ENCODE measurements around the gene ISYNA1. TPM values are rescaled to one million over a fixed set of nuclear protein-coding genes. Genes with fewer than 3 reads are reported as not detected.

Gene ISYNA1
- 5.1 and 6.3 TPM in 2 replicates for total RNA-seq

GRCh38 chr19:18437491-18438330, at the start of gene ISYNA1:
TSS of gene ISYNA1 (minus strand) at chr19:18438133. CDS start at chr19:18437979, 154 bp downstream.
- ATAC-seq (ENCODE audit: low read depth) (peak; percentile 14), DNase-seq (no peak)
- ChIA-PET POLR2A (interaction anchor here (0.5 to 1.1 kb wide), 7 partner anchors 10 to 482 kb away, joined by 3 to 8 read pairs (median 3); partner anchors contain the start of genes COPE, DDX49 and KXD1), CTCF (no interaction called here)
- no peak within 1 kb of the TSS for H3K27ac Mint-ChIP-seq
- peaks cover 39% of the 10 kb centered on the region for H3K4me1 Mint-ChIP-seq
- H3K4me3 Mint-ChIP-seq = peak within 1 kb of the TSS; percentile 78
- H3K9me3 Mint-ChIP-seq = no peaks in the 10 kb centered on the region
- no peaks in the 10 kb centered on the region for H3K27me3 Mint-ChIP-seq
- H3K36me3 Mint-ChIP-seq (ENCODE audit: low read depth) = peaks cover under 1% of the 10 kb centered on the region
- no peak for TF ChIP-seq CTCF (IDR thresholded peaks at IDR 0.05)
- intact Hi-C loops (cut with micrococcal nuclease) = loop anchor here (1.0 to 5.0 kb wide), 4 partner anchors 8 to 395 kb away; partner anchors contain the start of genes ELL and UPF1

GRCh38 chr19:18486746-18487145, 48.8 kb upstream of the ISYNA1 start:
- Mint-ChIP-seq H3K27ac (no peak overlapping the region), H3K9me3 (no peaks in the 10 kb centered on the region), H3K36me3 (ENCODE audit: low read depth) (peaks cover 4% of the 10 kb centered on the region), H3K27me3 (no peaks in the 10 kb centered on the region), H3K4me3 (no peak overlapping the region), H3K4me1 (peaks cover 33% of the 10 kb centered on the region)
- ChIA-PET CTCF (no interaction called here), POLR2A (no interaction called here)
- DNase-seq = no peak
- TF ChIP-seq CTCF (IDR thresholded peaks at IDR 0.05) = no peak
- ATAC-seq (ENCODE audit: low read depth) = no peak
- intact Hi-C loops (cut with micrococcal nuclease) = no loop called here

- peaks cover 3% of the 10 kb centered on the region for H3K36me3 Mint-ChIP-seq (ENCODE audit: low read depth)
- ATAC-seq (ENCODE audit: low read depth) (no peak), DNase-seq (no peak)
- no peaks in the 10 kb centered on the region for H3K27me3 Mint-ChIP-seq
- ChIA-PET CTCF (interaction anchor here (1.0 kb wide), 1 partner anchor 22 kb away, joined by 4 read pairs; no protein-coding TSS in a partner anchor), POLR2A (interaction anchor here (0.6 kb wide), 1 partner anchor 27 kb away, joined by 3 read pairs; no protein-coding TSS in a partner anchor)
- intact Hi-C loops (cut with micrococcal nuclease) = no loop called here
- H3K4me1 Mint-ChIP-seq = peaks cover 44% of the 10 kb centered on the region
- no peak overlapping the region for H3K27ac Mint-ChIP-seq
- no peak overlapping the region for H3K4me3 Mint-ChIP-seq
- no peaks in the 10 kb centered on the region for H3K9me3 Mint-ChIP-seq
- TF ChIP-seq CTCF (IDR thresholded peaks at IDR 0.05) = no peak
Observed at GRCh38 chr19:18484992-18485391, 47.1 kb upstream of the ISYNA1 start.

- Mint-ChIP-seq H3K36me3 (ENCODE audit: low read depth) (peaks cover 3% of the 10 kb centered on the region), H3K9me3 (no peaks in the 10 kb centered on the region), H3K27ac (no peak overlapping the region), H3K4me3 (no peak overlapping the region), H3K4me1 (peaks cover 61% of the 10 kb centered on the region), H3K27me3 (no peaks in the 10 kb centered on the region)
- DNase-seq (no peak), ATAC-seq (ENCODE audit: low read depth) (no peak)
- ChIA-PET POLR2A (no interaction called here), CTCF (no interaction called here)
- TF ChIP-seq CTCF (IDR thresholded peaks at IDR 0.05) = no peak
- intact Hi-C loops (cut with micrococcal nuclease) = no loop called here
Observed at GRCh38 chr19:18483119-18483890, 45.4 kb upstream of the ISYNA1 start.

Measured in activated B cell treated with CpG ODN at 0.5 μM for 24 hours (primary cell).